Esophagus squamous epithelium (tissue), 5 donors: ENCODE measurements around the gene ACMSD. TPM values are rescaled to one million over a fixed set of nuclear protein-coding genes. Genes with fewer than 3 reads are reported as not detected.

ENCODE experiments used
- DNase-seq: peaks from one replicate; lab custom pipeline; 2025; lab: John Stamatoyannopoulos, UW
- H3K27ac ChIP-seq, 4 donors: fragments of 200-600 bp; sonication (generic); one replicate each; pipeline ENCODE4 v1.5.1; 2016 to 2019; ENCODE audit warnings: mild to moderate bottlenecking in 1 of 4
- H3K27me3 ChIP-seq, 4 donors: fragments of 200-600 bp; sonication (generic); 1 replicate in 3 of 4; 2 replicates in 1 of 4; pipeline versions ENCODE4 v1.5.1 to v1.6.0; 2017 to 2021; ENCODE audit warnings: antibody characterized with exemption in 1 of 4
- H3K36me3 ChIP-seq, 3 donors: fragments of 200-600 bp; sonication (generic); one replicate each; pipeline ENCODE4 v1.5.1; 2016 to 2019
- H3K4me1 ChIP-seq, 3 donors: fragments of 200-600 bp; sonication (generic); one replicate each; pipeline ENCODE4 v1.5.1; 2017 to 2019
- H3K4me3 ChIP-seq, 4 donors: fragments of 200-600 bp; sonication (generic); 1 replicate in 3 of 4; 2 replicates in 1 of 4; pipeline ENCODE4 v1.5.1; 2016 to 2019; ENCODE audit warnings: mild to moderate bottlenecking in 2 of 4, moderate library complexity in 1 of 4
- H3K9me3 ChIP-seq, 3 donors: fragments of 200-600 bp; sonication (generic); one replicate each; pipeline ENCODE4 v1.5.1; 2016 to 2019
- CTCF ChIP-seq, 6 experiments: fragments of 450-650 bp in 4 of 6; fragments of 200-600 bp in 2 of 6; sonication (generic) in 2 of 6; IDR thresholded peaks; one replicate each; pipeline ENCODE4 v1.5.1; 2016 to 2019; ENCODE audit warnings: antibody characterized with exemption in 6 of 6, mild to moderate bottlenecking in 4 of 6, moderate library complexity in 4 of 6
- POLR2A ChIP-seq, 4 donors: fragments of 450-650 bp; IDR thresholded peaks; one replicate each; pipeline ENCODE4 v1.6.1; 2017; ENCODE audit warnings: antibody characterized with exemption in 4 of 4, mild to moderate bottlenecking in 4 of 4, moderate library complexity in 3 of 4
- WGBS, 2 donors: methylation state at CpG; one replicate each; pipeline ENCODE4 v1.1.5; 2018; 5-methylcytosine and 5-hydroxymethylcytosine counted together
- intact Hi-C: fragments of 100-400 bp; cut with DNase I; formaldehyde crosslinking; loops from one replicate; pipeline ENCODE4 v1.15.0; 2022
- total RNA-seq, 4 donors: library from RNA; depleted of rRNA; stranded (reverse); fragments of >200 nt; gene quantifications; one replicate each; pipeline ENCODE4 v1.1.0, GENCODE V29; 2016
- donor health status: DM: yes; HTN: yes; CAD: no.

ACMSD gene
- not detected for total RNA-seq

- Histone ChIP-seq H3K27me3 (no peaks in the 10 kb centered on the region), H3K27ac (no peak within 1 kb of the TSS), H3K36me3 (no peaks in the 10 kb centered on the region), H3K9me3 (peaks cover 0 to 6% (median 0%) of the 10 kb centered on the region in 3 donors), H3K4me3 (no peak within 1 kb of the TSS), H3K4me1 (no peaks in the 10 kb centered on the region)
- intact Hi-C loops = no loop called here
- no peak for DNase-seq
- TF ChIP-seq POLR2A (IDR thresholded peaks at IDR 0.05) = no peak
- TF ChIP-seq CTCF (IDR thresholded peaks at IDR 0.05) = no peak
Observed at GRCh38 chr2:134838143-134838620, at the start of gene ACMSD. TSS of gene ACMSD (plus strand) at chr2:134838616. CDS start at chr2:134838683, 67 bp downstream.

GRCh38 chr2:134790487-134790886 is 47.9 kb upstream of the ACMSD start:
- Histone ChIP-seq H3K36me3 (no peaks in the 10 kb centered on the region), H3K27ac (no peak overlapping the region), H3K9me3 (no peaks in the 10 kb centered on the region), H3K27me3 (no peaks in the 10 kb centered on the region), H3K4me3 (no peak overlapping the region), H3K4me1 (no peaks in the 10 kb centered on the region)
- intact Hi-C loops = no loop called here
- WGBS, 2 donors = 77 to 89% methylated on average over 3 of the region's 3 CpGs
- TF ChIP-seq POLR2A (IDR thresholded peaks at IDR 0.05) (no peak), CTCF (IDR thresholded peaks at IDR 0.05) (peak in 1 of 6 experiments; percentile 14)
- no peak for DNase-seq

- WGBS, 2 donors = 59 to 74% methylated on average over 2 to 3 of the region's 3 CpGs
- no peaks in the 10 kb centered on the region for H3K36me3 ChIP-seq
- TF ChIP-seq POLR2A (IDR thresholded peaks at IDR 0.05) (no peak), CTCF (IDR thresholded peaks at IDR 0.05) (no peak)
Observed at GRCh38 chr2:134791616-134792015, 46.8 kb upstream of the ACMSD start.

GRCh38 chr2:134792186-134792585 is 46.2 kb upstream of the ACMSD start:
- TF ChIP-seq CTCF (IDR thresholded peaks at IDR 0.05) (no peak), POLR2A (IDR thresholded peaks at IDR 0.05) (no peak)
- Histone ChIP-seq H3K36me3 (no peaks in the 10 kb centered on the region), H3K27me3 (no peaks in the 10 kb centered on the region), H3K4me3 (no peak overlapping the region), H3K27ac (no peak overlapping the region), H3K9me3 (no peaks in the 10 kb centered on the region), H3K4me1 (no peaks in the 10 kb centered on the region)
- WGBS, 2 donors = 52 to 62% methylated on average over 4 of the region's 4 CpGs
- intact Hi-C loops = no loop called here
- no peak for DNase-seq

More at GRCh38 chr2:134791616-134792015, 46.8 kb upstream of the ACMSD start:
- no peaks in the 10 kb centered on the region for H3K4me1 ChIP-seq
- H3K27me3 ChIP-seq = no peaks in the 10 kb centered on the region
- no peak for DNase-seq
- intact Hi-C loops = no loop called here
- no peak overlapping the region for H3K4me3 ChIP-seq
- H3K27ac ChIP-seq = no peak overlapping the region
- H3K9me3 ChIP-seq = no peaks in the 10 kb centered on the region

GRCh38 chr2:134795765-134796164 is 42.7 kb upstream of the ACMSD start:
- 53 to 73% methylated on average over 4 of the region's 4 CpGs for WGBS, 2 donors

More at GRCh38 chr2:134795765-134796164, 42.7 kb upstream of the ACMSD start:
- Histone ChIP-seq H3K36me3 (no peaks in the 10 kb centered on the region), H3K4me1 (no peaks in the 10 kb centered on the region), H3K4me3 (no peak overlapping the region), H3K27ac (no peak overlapping the region), H3K9me3 (no peaks in the 10 kb centered on the region), H3K27me3 (no peaks in the 10 kb centered on the region)
- DNase-seq = no peak
- TF ChIP-seq CTCF (IDR thresholded peaks at IDR 0.05) (no peak), POLR2A (IDR thresholded peaks at IDR 0.05) (no peak)
- intact Hi-C loops = no loop called here
